ENCODE results near the gene METTL25B. TPM values are rescaled to one million over a fixed set of nuclear protein-coding genes. Genes with fewer than 3 reads are reported as not detected.

Gene METTL25B
- total and polyA plus RNA-seq, 2 of the 13 experiments (the other 11 are each of a cell fraction or from before 2014, with no cell fraction given), result 11.9 to 24.0 TPM

DNA sequence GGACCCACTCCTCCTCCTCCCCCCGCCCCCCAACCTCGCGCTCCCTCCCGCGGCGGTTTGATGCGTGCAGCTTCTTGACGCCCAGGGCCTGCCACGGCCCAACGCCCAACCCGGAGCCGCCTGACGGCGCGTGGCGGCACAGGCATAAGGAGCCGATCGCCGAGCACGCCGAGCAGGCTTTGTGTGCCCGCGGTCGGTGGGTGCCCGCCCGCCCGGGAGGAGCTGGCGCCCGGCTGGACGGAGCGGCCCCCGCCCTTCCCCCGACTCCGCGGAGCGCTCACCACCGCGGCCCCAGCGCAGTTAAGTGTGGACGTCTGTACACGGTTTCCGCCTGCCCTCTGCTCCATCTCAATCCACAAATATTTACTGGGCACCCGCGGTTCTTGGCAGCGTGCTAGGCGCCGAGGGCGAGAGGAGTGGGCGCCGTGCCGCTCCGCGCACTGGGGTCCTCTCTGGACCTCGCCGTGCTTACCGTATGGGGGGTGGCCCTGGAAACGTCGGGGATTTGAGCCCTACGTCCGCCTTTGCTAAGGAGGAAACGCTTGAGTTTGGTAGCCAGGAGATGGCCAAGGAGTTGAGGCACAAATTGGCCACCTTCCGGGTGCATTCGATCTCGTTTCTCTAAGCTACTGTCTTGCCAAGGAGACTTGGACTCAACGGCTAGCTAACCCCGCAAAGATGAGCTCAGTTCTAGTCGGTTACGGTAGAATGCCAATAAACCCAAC lies 23.6 kb downstream of the METTL25B start (continued):
- TF ChIP-seq, protein P1, sequence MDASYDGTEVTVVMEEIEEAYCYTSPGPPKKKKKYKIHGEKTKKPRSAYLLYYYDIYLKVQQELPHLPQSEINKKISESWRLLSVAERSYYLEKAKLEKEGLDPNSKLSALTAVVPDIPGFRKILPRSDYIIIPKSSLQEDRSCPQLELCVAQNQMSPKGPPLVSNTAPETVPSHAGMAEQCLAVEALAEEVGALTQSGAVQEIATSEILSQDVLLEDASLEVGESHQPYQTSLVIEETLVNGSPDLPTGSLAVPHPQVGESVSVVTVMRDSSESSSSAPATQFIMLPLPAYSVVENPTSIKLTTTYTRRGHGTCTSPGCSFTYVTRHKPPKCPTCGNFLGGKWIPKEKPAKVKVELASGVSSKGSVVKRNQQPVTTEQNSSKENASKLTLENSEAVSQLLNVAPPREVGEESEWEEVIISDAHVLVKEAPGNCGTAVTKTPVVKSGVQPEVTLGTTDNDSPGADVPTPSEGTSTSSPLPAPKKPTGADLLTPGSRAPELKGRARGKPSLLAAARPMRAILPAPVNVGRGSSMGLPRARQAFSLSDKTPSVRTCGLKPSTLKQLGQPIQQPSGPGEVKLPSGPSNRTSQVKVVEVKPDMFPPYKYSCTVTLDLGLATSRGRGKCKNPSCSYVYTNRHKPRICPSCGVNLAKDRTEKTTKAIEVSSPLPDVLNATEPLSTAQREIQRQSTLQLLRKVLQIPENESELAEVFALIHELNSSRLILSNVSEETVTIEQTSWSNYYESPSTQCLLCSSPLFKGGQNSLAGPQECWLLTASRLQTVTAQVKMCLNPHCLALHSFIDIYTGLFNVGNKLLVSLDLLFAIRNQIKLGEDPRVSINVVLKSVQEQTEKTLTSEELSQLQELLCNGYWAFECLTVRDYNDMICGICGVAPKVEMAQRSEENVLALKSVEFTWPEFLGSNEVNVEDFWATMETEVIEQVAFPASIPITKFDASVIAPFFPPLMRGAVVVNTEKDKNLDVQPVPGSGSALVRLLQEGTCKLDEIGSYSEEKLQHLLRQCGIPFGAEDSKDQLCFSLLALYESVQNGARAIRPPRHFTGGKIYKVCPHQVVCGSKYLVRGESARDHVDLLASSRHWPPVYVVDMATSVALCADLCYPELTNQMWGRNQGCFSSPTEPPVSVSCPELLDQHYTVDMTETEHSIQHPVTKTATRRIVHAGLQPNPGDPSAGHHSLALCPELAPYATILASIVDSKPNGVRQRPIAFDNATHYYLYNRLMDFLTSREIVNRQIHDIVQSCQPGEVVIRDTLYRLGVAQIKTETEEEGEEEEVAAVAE (CRISPR knock-in tag; IDR thresholded peaks at IDR 0.05; ENCODE audit: borderline replicate concordance), result peak; percentile 67; the same call in 1 of the 2 replicates
- TF ChIP-seq, protein P2, sequence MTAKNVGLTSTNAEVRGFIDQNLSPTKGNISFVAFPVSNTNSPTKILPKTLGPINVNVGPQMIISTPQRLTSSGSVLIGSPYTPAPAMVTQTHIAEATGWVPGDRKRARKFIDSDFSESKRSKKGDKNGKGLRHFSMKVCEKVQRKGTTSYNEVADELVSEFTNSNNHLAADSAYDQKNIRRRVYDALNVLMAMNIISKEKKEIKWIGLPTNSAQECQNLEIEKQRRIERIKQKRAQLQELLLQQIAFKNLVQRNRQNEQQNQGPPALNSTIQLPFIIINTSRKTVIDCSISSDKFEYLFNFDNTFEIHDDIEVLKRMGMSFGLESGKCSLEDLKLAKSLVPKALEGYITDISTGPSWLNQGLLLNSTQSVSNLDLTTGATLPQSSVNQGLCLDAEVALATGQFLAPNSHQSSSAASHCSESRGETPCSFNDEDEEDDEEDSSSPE (CRISPR knock-in tag; IDR thresholded peaks at IDR 0.05), result peak; percentile 87
- TF ChIP-seq NFKB2 (CRISPR knock-in tag; IDR thresholded peaks at IDR 0.05; ENCODE audit: borderline replicate concordance) (peak; percentile 45; the same call in 1 of the 2 replicates), JUND (CRISPR knock-in tag; IDR thresholded peaks at IDR 0.05) (no peak), KDM4B (CRISPR knock-in tag; IDR thresholded peaks at IDR 0.05) (no peak), ZNF33B (CRISPR knock-in tag; IDR thresholded peaks at IDR 0.05) (no peak), ZNF207 (IDR thresholded peaks at IDR 0.05; ENCODE audit: borderline replicate concordance) (no peak), TAF15 (IDR thresholded peaks at IDR 0.05; ENCODE audit: low read depth, low read length, poor library complexity, severe bottlenecking) (no peak), THYN1 (CRISPR knock-in tag; IDR thresholded peaks at IDR 0.05; ENCODE audit: borderline replicate concordance, low read depth) (no peak), DPF2 (CRISPR knock-in tag; IDR thresholded peaks at IDR 0.05; ENCODE audit: borderline replicate concordance, low read depth) (no peak)
- TF ChIP-seq, protein P3, sequence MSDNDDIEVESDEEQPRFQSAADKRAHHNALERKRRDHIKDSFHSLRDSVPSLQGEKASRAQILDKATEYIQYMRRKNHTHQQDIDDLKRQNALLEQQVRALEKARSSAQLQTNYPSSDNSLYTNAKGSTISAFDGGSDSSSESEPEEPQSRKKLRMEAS (IDR thresholded peaks at IDR 0.05), result peak; percentile 91
- TF ChIP-seq, protein P4, sequence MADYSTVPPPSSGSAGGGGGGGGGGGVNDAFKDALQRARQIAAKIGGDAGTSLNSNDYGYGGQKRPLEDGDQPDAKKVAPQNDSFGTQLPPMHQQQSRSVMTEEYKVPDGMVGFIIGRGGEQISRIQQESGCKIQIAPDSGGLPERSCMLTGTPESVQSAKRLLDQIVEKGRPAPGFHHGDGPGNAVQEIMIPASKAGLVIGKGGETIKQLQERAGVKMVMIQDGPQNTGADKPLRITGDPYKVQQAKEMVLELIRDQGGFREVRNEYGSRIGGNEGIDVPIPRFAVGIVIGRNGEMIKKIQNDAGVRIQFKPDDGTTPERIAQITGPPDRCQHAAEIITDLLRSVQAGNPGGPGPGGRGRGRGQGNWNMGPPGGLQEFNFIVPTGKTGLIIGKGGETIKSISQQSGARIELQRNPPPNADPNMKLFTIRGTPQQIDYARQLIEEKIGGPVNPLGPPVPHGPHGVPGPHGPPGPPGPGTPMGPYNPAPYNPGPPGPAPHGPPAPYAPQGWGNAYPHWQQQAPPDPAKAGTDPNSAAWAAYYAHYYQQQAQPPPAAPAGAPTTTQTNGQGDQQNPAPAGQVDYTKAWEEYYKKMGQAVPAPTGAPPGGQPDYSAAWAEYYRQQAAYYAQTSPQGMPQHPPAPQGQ (CRISPR knock-in tag; IDR thresholded peaks at IDR 0.05; ENCODE audit: borderline replicate concordance), result no peak
- TF ChIP-seq, protein P5, sequence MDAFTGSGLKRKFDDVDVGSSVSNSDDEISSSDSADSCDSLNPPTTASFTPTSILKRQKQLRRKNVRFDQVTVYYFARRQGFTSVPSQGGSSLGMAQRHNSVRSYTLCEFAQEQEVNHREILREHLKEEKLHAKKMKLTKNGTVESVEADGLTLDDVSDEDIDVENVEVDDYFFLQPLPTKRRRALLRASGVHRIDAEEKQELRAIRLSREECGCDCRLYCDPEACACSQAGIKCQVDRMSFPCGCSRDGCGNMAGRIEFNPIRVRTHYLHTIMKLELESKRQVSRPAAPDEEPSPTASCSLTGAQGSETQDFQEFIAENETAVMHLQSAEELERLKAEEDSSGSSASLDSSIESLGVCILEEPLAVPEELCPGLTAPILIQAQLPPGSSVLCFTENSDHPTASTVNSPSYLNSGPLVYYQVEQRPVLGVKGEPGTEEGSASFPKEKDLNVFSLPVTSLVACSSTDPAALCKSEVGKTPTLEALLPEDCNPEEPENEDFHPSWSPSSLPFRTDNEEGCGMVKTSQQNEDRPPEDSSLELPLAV (CRISPR knock-in tag; conservative IDR thresholded peaks at IDR 0.05; ENCODE audit: low read depth), result 0 out of 2 replicates have a peak, but pooled peaks have one; percentile 79
- TF ChIP-seq, protein P6, sequence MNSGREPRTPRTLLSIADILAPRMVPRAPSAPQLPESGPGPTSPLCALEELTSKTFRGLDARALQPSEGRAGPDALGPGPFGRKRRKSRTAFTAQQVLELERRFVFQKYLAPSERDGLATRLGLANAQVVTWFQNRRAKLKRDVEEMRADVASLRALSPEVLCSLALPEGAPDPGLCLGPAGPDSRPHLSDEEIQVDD (CRISPR knock-in tag; IDR thresholded peaks at IDR 0.05; ENCODE audit: borderline replicate concordance), result no peak; the same call in 1 of the 2 replicates
- TF ChIP-seq, protein P7, sequence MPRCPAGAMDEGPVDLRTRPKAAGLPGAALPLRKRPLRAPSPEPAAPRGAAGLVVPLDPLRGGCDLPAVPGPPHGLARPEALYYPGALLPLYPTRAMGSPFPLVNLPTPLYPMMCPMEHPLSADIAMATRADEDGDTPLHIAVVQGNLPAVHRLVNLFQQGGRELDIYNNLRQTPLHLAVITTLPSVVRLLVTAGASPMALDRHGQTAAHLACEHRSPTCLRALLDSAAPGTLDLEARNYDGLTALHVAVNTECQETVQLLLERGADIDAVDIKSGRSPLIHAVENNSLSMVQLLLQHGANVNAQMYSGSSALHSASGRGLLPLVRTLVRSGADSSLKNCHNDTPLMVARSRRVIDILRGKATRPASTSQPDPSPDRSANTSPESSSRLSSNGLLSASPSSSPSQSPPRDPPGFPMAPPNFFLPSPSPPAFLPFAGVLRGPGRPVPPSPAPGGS (CRISPR knock-in tag; IDR thresholded peaks at IDR 0.05), result peak; percentile 52; the same call in 1 of the 2 replicates

All from HepG2 (cell line).